ENCODE measurements around the gene NVL.

The NVL gene

GRCh38 chr1:224300346-224300745 lies 29.6 kb downstream of the NVL start:
- TF ChIP-seq CTCF (IDR thresholded peaks at IDR 0.05; ENCODE audit: low read depth, low read length, missing control alignments), result no peak
- DNase-seq (ENCODE audit: extremely low read depth, low read depth), result peak; percentile 58
- no peak overlapping the region for H3K4me3 ChIP-seq (replicated peaks; ENCODE audit: low read depth, low read length)

- no peak for DNase-seq (ENCODE audit: extremely low read depth, low read depth)
- TF ChIP-seq CTCF (IDR thresholded peaks at IDR 0.05; ENCODE audit: low read depth, low read length, missing control alignments), result no peak
- no peak overlapping the region for H3K4me3 ChIP-seq (replicated peaks; ENCODE audit: low read depth, low read length)
These were observed 31.3 kb downstream of the NVL start for GRCh38 chr1:224298346-224299330.

GRCh38 chr1:224294775-224295174 lies 35.2 kb downstream of the NVL start:
- no peak overlapping the region for H3K4me3 ChIP-seq (replicated peaks; ENCODE audit: low read depth, low read length)
- TF ChIP-seq CTCF (IDR thresholded peaks at IDR 0.05; ENCODE audit: low read depth, low read length, missing control alignments), result no peak
- no peak for DNase-seq (ENCODE audit: extremely low read depth, low read depth)

- no peak overlapping the region for H3K4me3 ChIP-seq (replicated peaks; ENCODE audit: low read depth, low read length)
- TF ChIP-seq CTCF (IDR thresholded peaks at IDR 0.05; ENCODE audit: low read depth, low read length, missing control alignments), result no peak
- no peak for DNase-seq (ENCODE audit: extremely low read depth, low read depth)
These were observed 37.6 kb downstream of the NVL start for GRCh38 chr1:224292419-224292818.

- no peak for DNase-seq (ENCODE audit: extremely low read depth, low read depth)
- H3K4me3 ChIP-seq (replicated peaks; ENCODE audit: low read depth, low read length), result no peak overlapping the region
- no peak for TF ChIP-seq CTCF (IDR thresholded peaks at IDR 0.05; ENCODE audit: low read depth, low read length, missing control alignments)
These were observed 40.6 kb downstream of the NVL start for GRCh38 chr1:224289396-224289795.

- DNase-seq (ENCODE audit: extremely low read depth, low read depth), result no peak
- TF ChIP-seq CTCF (IDR thresholded peaks at IDR 0.05; ENCODE audit: low read depth, low read length, missing control alignments), result no peak
- no peak overlapping the region for H3K4me3 ChIP-seq (replicated peaks; ENCODE audit: low read depth, low read length)
These were observed 42.3 kb downstream of the NVL start for GRCh38 chr1:224287714-224288113.
